ENCODE measurements around the gene PRKCH.

- TF ChIP-seq CTCF (IDR thresholded peaks at IDR 0.05 in 2 of 3, conservative IDR thresholded peaks at IDR 0.05 in 1 of 3; ENCODE audit: control insufficient read depth in 2 of 3, extremely low read depth in 1 of 3, insufficient read depth in 1 of 3, low read depth in 3 of 3, low read length in 3 of 3) (no peak), TCF7 (IDR thresholded peaks at IDR 0.05; ENCODE audit: borderline replicate concordance) (no peak), BHLHE40 (IDR thresholded peaks at IDR 0.05; ENCODE audit: borderline replicate concordance in 1 of 2, low read depth in 2 of 2, low read length in 1 of 2) (no peak), EZH2 (IDR thresholded peaks at IDR 0.05; ENCODE audit: borderline replicate concordance, control insufficient read depth, low read depth, low read length) (no peak), POLR2AphosphoS5 (IDR thresholded peaks at IDR 0.05; ENCODE audit: low read length) (no peak), E2F4 (IDR thresholded peaks at IDR 0.05; ENCODE audit: low read depth, low read length) (no peak), FOXK2 (IDR thresholded peaks at IDR 0.05) (no peak), POLR2A (IDR thresholded peaks at IDR 0.05; ENCODE audit: low read depth, low read length) (no peak), PML (IDR thresholded peaks at IDR 0.05; ENCODE audit: low read length) (no peak), RBBP5 (conservative IDR thresholded peaks at IDR 0.05) (no peak), CREM (IDR thresholded peaks at IDR 0.05; ENCODE audit: low read depth) (no peak), EP300 (IDR thresholded peaks at IDR 0.05; ENCODE audit: borderline replicate concordance in 1 of 2, control insufficient read depth in 1 of 2, low read depth in 2 of 2, low read length in 2 of 2) (no peak), HDAC2 (IDR thresholded peaks at IDR 0.05) (no peak), RAD21 (IDR thresholded peaks at IDR 0.05; ENCODE audit: insufficient read depth, low read depth, low read length) (no peak)
These were observed 218.3 kb downstream of the PRKCH start for GRCh38 chr14:61539631-61540030.

Measured in GM12878 (cell line).